ENCODE results near the gene ANGPTL2.

DNA sequence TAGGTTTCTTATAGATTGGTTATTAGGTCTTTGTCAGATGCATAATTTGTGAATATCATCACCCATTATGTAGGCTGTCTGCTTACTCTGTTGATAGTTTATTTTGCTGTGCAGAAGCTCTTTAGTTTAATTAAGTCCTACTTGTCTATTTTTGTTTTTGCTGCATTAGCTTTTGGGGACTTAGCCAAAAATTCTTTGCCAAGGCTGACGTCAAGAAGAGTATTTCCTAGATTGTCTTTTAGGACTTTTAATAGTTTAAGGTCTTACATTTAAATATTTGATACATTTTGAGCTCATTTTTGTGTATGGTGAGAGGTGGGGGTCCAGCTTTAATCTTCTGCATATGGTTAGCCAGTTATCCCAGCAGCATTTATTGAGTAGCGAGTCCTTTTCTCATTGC, 24.8 kb upstream of the ANGPTL2 start:
- TF ChIP-seq CTCF (IDR thresholded peaks at IDR 0.05) (no peak), POLR2AphosphoS5 (IDR thresholded peaks at IDR 0.05; ENCODE audit: insufficient read depth in 1 of 2, low read depth in 1 of 2) (no peak), POLR2A (IDR thresholded peaks at IDR 0.05) (no peak)

All from vagina (tissue), 2 donors.